IMR-90 (cell line): ENCODE data around the gene CACNA2D1. TPM values are rescaled to one million over a fixed set of nuclear protein-coding genes. Genes with fewer than 3 reads are reported as not detected.
A peak's percentile ranks its signal among the peaks of the same experiment; 100 is the strongest.

Experiments
- ATAC-seq: fragments of 200-7000 bp; cut with Tn5 transposase; 2 replicates; pipeline ENCODE4 v1.9.1; 2020; ENCODE audit warnings: low read depth, mild to moderate bottlenecking, moderate library complexity
- BruUV-seq: library from RNA; stranded (reverse); fragments of 400-500 nt; replicated peaks from 2 replicates; lab custom pipeline; 2021; lab: Mats Ljungman, UMichigan
- CTCF ChIA-PET: fragments of 300-600 bp; formaldehyde crosslinking; extraction: SDS; loops from one replicate; lab custom pipeline; 2021; ENCODE audit warnings: antibody characterized with exemption; lab: Yijun Ruan, JAX
- POLR2A ChIA-PET: fragments of 300-600 bp; sonication (Branson Sonifier 250); formaldehyde crosslinking; loops from one replicate; lab custom pipeline; 2022; ENCODE audit warnings: antibody characterized with exemption; ENCODE audit not compliant: unreplicated experiment; lab: Charles Lee
- DNase-seq: peaks from one replicate; pipeline ENCODE4 v3.0.0; 2013
- H2AFZ ChIP-seq: replicated peaks from 2 replicates; pipeline ENCODE3; 2013; ENCODE audit warnings: low read length, mild to moderate bottlenecking; ENCODE audit not compliant: poor library complexity
- H2AK5ac ChIP-seq: 2 replicates; pipeline ENCODE4 v1.6.1; 2013; ENCODE audit warnings: low read depth, low read length, inconsistent platforms
- H2AK9ac ChIP-seq: replicated peaks from 2 replicates; pipeline ENCODE3; 2013; ENCODE audit warnings: mild to moderate bottlenecking, low read depth, low read length, moderate library complexity; ENCODE audit not compliant: poor library complexity
- H2BK120ac ChIP-seq: 2 replicates; pipeline ENCODE4 v1.6.1; 2013; ENCODE audit warnings: low read depth, low read length, inconsistent platforms
- H2BK15ac ChIP-seq: 3 replicates; pipeline ENCODE4 v1.6.1; 2013; ENCODE audit warnings: low read depth, low read length, inconsistent platforms
- H2BK20ac ChIP-seq: 2 replicates; pipeline ENCODE4 v1.6.1; 2013; ENCODE audit warnings: low read depth, mild to moderate bottlenecking, inconsistent platforms, low read length, moderate library complexity
- H2BK5ac ChIP-seq: 2 replicates; pipeline ENCODE4 v1.6.1; 2013; ENCODE audit warnings: mild to moderate bottlenecking, low read depth, low read length, inconsistent platforms; ENCODE audit not compliant: poor library complexity, severe bottlenecking
- H3K14ac ChIP-seq: replicated peaks from 2 replicates; pipeline ENCODE4 v1.6.1; 2013; ENCODE audit warnings: low read depth, low read length, inconsistent platforms
- H3K18ac ChIP-seq: 2 replicates; pipeline ENCODE4 v1.6.1; 2013; ENCODE audit warnings: low read depth, low read length, control low read depth
- H3K23ac ChIP-seq: 2 replicates; pipeline ENCODE4 v1.6.1; 2013; ENCODE audit warnings: low read depth, low read length, inconsistent platforms
- H3K27ac ChIP-seq: 2 replicates; pipeline ENCODE4 v1.5.1; 2013; ENCODE audit warnings: mild to moderate bottlenecking, control low read depth, low read length; ENCODE audit not compliant: insufficient read depth
- H3K27me3 ChIP-seq: 2 replicates; pipeline ENCODE4 v1.6.1; 2013; ENCODE audit warnings: low read length; ENCODE audit not compliant: control insufficient read depth, insufficient read depth
- H3K36me3 ChIP-seq: 2 replicates; pipeline ENCODE4 v1.6.1; 2013; ENCODE audit warnings: low read length, mixed read lengths; ENCODE audit not compliant: control insufficient read depth, insufficient read depth
- H3K4ac ChIP-seq: 2 replicates; pipeline ENCODE4 v1.6.1; 2013; ENCODE audit warnings: low read depth, low read length, inconsistent platforms
- H3K4me1 ChIP-seq: 2 replicates; pipeline ENCODE4 v1.6.1; 2013; ENCODE audit warnings: low read length, mixed read lengths; ENCODE audit not compliant: control insufficient read depth, insufficient read depth
- H3K4me2 ChIP-seq: 2 replicates; pipeline ENCODE4 v1.6.1; 2013; ENCODE audit warnings: low read depth, mild to moderate bottlenecking, control low read depth, low read length, moderate library complexity
- H3K4me3 ChIP-seq: 2 replicates; pipeline ENCODE4 v1.5.1; 2013; ENCODE audit warnings: low read depth, mild to moderate bottlenecking, control low read depth, low read length, moderate library complexity; ENCODE audit not compliant: insufficient read depth
- H3K56ac ChIP-seq: 2 replicates; pipeline ENCODE4 v1.6.1; 2013; ENCODE audit warnings: low read length, inconsistent platforms; ENCODE audit not compliant: insufficient read depth; ENCODE audit errors: extremely low read depth
- H3K79me1 ChIP-seq, 2 experiments: 2 replicates each; pipeline ENCODE4 v1.6.1; 2013; ENCODE audit warnings: low read length in 2 of 2, inconsistent platforms in 1 of 2, low read depth in 1 of 2
- H3K9ac ChIP-seq: 2 replicates; pipeline ENCODE4 v1.6.1; 2013; ENCODE audit warnings: low read depth, low read length, control low read depth
- H3K9me1 ChIP-seq: 2 replicates; pipeline ENCODE4 v1.6.1; 2013; ENCODE audit warnings: low read length, inconsistent platforms; ENCODE audit not compliant: insufficient read depth
- H3K9me3 ChIP-seq: 2 replicates; pipeline ENCODE4 v1.6.1; 2013; ENCODE audit warnings: low read length; ENCODE audit not compliant: control insufficient read depth, insufficient read depth
- H4K20me1 ChIP-seq: 2 replicates; pipeline ENCODE4 v1.6.1; 2013; ENCODE audit warnings: low read length, inconsistent platforms; ENCODE audit not compliant: insufficient read depth
- H4K5ac ChIP-seq: 2 replicates; pipeline ENCODE4 v1.6.1; 2013; ENCODE audit warnings: mild to moderate bottlenecking, low read depth, low read length, control low read depth
- H4K8ac ChIP-seq, 2 experiments: 2 replicates each; pipeline ENCODE4 v1.6.1; 2013; ENCODE audit warnings: low read depth in 2 of 2, low read length in 2 of 2, control low read depth in 1 of 2, inconsistent platforms in 1 of 2
- H4K91ac ChIP-seq: 2 replicates; pipeline ENCODE4 v1.6.1; 2013; ENCODE audit warnings: low read depth, low read length, inconsistent platforms; ENCODE audit not compliant: insufficient read depth
- BHLHE40 ChIP-seq: fragments of 150-350 bp; IDR thresholded peaks from 2 replicates; pipeline ENCODE4 v1.6.1; 2016; ENCODE audit warnings: mild to moderate bottlenecking, low read depth, low read length
- CEBPB ChIP-seq: IDR thresholded peaks from 2 replicates; pipeline ENCODE4 v1.6.1; 2012; ENCODE audit warnings: low read depth, low read length, improper control_type of control experiment
- CHD1 ChIP-seq: IDR thresholded peaks from 2 replicates; pipeline ENCODE4 v1.6.1; 2012; ENCODE audit warnings: low read depth, low read length, improper control_type of control experiment
- CTCF ChIP-seq: conservative IDR thresholded peaks from 2 replicates; pipeline ENCODE4 v1.5.1; 2012; ENCODE audit warnings: mild to moderate bottlenecking, low read depth, low read length, improper control_type of control experiment
- ELK1 ChIP-seq: fragments of 150-350 bp; IDR thresholded peaks from 2 replicates; pipeline ENCODE4 v1.6.1; 2016; ENCODE audit warnings: low read depth, mild to moderate bottlenecking, low read length, moderate library complexity, borderline replicate concordance
- FOS ChIP-seq: fragments of 150-350 bp; IDR thresholded peaks from 2 replicates; pipeline ENCODE4 v1.6.1; 2016; ENCODE audit warnings: low read depth, low read length
- MAZ ChIP-seq: IDR thresholded peaks from 2 replicates; pipeline ENCODE4 v1.6.1; 2012; ENCODE audit warnings: low read depth, mild to moderate bottlenecking, low read length, improper control_type of control experiment, moderate library complexity, borderline replicate concordance
- MXI1 ChIP-seq: IDR thresholded peaks from 2 replicates; pipeline ENCODE4 v1.6.1; 2012; ENCODE audit warnings: low read depth, mild to moderate bottlenecking, low read length, moderate library complexity, borderline replicate concordance
- NFE2L2 ChIP-seq: fragments of 150-350 bp; IDR thresholded peaks from 2 replicates; pipeline ENCODE4 v1.6.1; 2016; ENCODE audit warnings: low read depth, mild to moderate bottlenecking, low read length
- POLR2A ChIP-seq: IDR thresholded peaks from 2 replicates; pipeline ENCODE4 v1.6.1; 2012; ENCODE audit warnings: mild to moderate bottlenecking, low read depth, low read length
- RCOR1 ChIP-seq: IDR thresholded peaks from 2 replicates; pipeline ENCODE4 v1.6.1; 2012; ENCODE audit warnings: mild to moderate bottlenecking, low read length, improper control_type of control experiment; ENCODE audit not compliant: insufficient replicate concordance
- RFX5 ChIP-seq: IDR thresholded peaks from 2 replicates; pipeline ENCODE4 v1.8.0; 2012; ENCODE audit warnings: low read depth, mild to moderate bottlenecking, low read length, moderate library complexity
- USF2 ChIP-seq: fragments of 150-350 bp; IDR thresholded peaks from 2 replicates; pipeline ENCODE4 v1.6.1; 2017; ENCODE audit warnings: mild to moderate bottlenecking, antibody characterized with exemption, low read length, low read depth
- whole genome bisulfite sequencing, 2 experiments: methylation state at CpG; one replicate each; pipeline versions ENCODE4 v1.1.5 to v1.1.7; 2013; ENCODE audit warnings: missing lambda C conversion rate in 2 of 2; ENCODE audit not compliant: insufficient read length in 1 of 2; ENCODE audit errors: extremely low coverage in 2 of 2; 5-methylcytosine and 5-hydroxymethylcytosine counted together
- dilution Hi-C: fragments of 300-500 bp; cut with HindIII; formaldehyde crosslinking; loops from one replicate; pipeline ENCODE4 v1.14.3; 2018; ENCODE audit warnings: low sequenced_read_pairs; ENCODE audit not compliant: unreplicated experiment
- in situ Hi-C: fragments of 300-500 bp; cut with MboI; formaldehyde crosslinking; loops from 3 replicates; pipeline ENCODE4 v1.14.3; 2019; ENCODE audit warnings: low sequenced_read_pairs, inconsistent platforms, mixed read lengths
- intact Hi-C: fragments of 100-400 bp; cut with micrococcal nuclease; formaldehyde crosslinking; loops from 2 replicates; pipeline ENCODE4 v1.10.0; 2022
- polyA plus RNA-seq, 3 experiments: library from polyadenylated mRNA; depleted of rRNA; stranded (reverse); fragments of >200 nt; gene quantifications; 2 replicates each; pipeline ENCODE4 v1.2.3, GENCODE V29; 2012; ENCODE audit warnings: low replicate concordance in 1 of 3
- total RNA-seq: library from RNA; depleted of rRNA; stranded (reverse); fragments of >200 nt; gene quantifications from 2 replicates; pipeline ENCODE4 v1.2.3, GENCODE V29; 2012

The CACNA2D1 gene
- total and polyA plus RNA-seq, 2 of the 4 experiments (the other 2 are of a cell fraction): 5.8 to 21.9 TPM

- Histone ChIP-seq H2BK20ac (peak overlapping the region; percentile 86; the same call in 1 of the 2 replicates), H3K9me1 (0 out of 2 replicates have a peak, but pooled peaks cover 2% of the 10 kb centered on the region), H2AK9ac (no peak overlapping the region), H3K4me3 (no peak overlapping the region), H3K9me3 (no peaks in the 10 kb centered on the region), H2BK5ac (peak overlapping the region; percentile 93), H3K4me2 (peak overlapping the region; percentile 69; the same call in 1 of the 2 replicates), H3K9ac (no peak overlapping the region), H3K23ac (0 out of 2 replicates have a peak overlapping the region, but pooled peaks have one; percentile 64), H3K18ac (peak overlapping the region; percentile 91; the same call in 1 of the 2 replicates), H3K36me3 (no peaks in the 10 kb centered on the region), H3K14ac (peak overlapping the region; percentile 88), H3K27me3 (no peaks in the 10 kb centered on the region), H2BK15ac (no peak overlapping the region; the same call in 2 of the 3 replicates), H4K5ac (no peak overlapping the region), H3K4me1 (no peaks in the 10 kb centered on the region; the same call in 1 of the 2 replicates), H3K56ac (no peak overlapping the region), H3K27ac (no peak overlapping the region), H3K4ac (peak overlapping the region; percentile 60; the same call in 1 of the 2 replicates), H4K20me1 (no peaks in the 10 kb centered on the region), H2AFZ (no peak overlapping the region), H4K8ac (peak overlapping the region in 1 of 2 experiments; percentile 38; a peak in 2 of 4 replicates), H2AK5ac (0 out of 2 replicates have a peak overlapping the region, but pooled peaks have one; percentile 54), H4K91ac (no peak overlapping the region), H3K79me1 (peaks cover 4 to 6% of the 10 kb centered on the region in 2 experiments; a peak in 1 of 4 replicates), H2BK120ac (peak overlapping the region; percentile 86)
- peak; percentile 62 for ATAC-seq
- DNase-seq: peak; percentile 91
- no TSS peak for BruUV-seq
- no CpG with 5 or more reads among the region's 3 CpGs for WGBS, 2 experiments
- POLR2A ChIA-PET: interaction anchor here (0.6 kb wide), 3 partner anchors 33 to 42 kb away, joined by 3 to 4 read pairs (median 4); no protein-coding TSS in a partner anchor
- CTCF ChIA-PET: no interaction called here
- intact Hi-C loops (no loop called here), in situ Hi-C loops (no loop called here), dilution Hi-C loops (no loop called here)
- TF ChIP-seq CTCF (no peak), NFE2L2 (no peak), CHD1 (no peak), RFX5 (no peak), FOS (peak; percentile 78), BHLHE40 (peak; percentile 69; the same call in 1 of the 2 replicates), ELK1 (no peak), MAZ (no peak), POLR2A (no peak), MXI1 (no peak), CEBPB (no peak), RCOR1 (no peak), USF2 (no peak)
Measured at GRCh38 chr7:82105463-82105862, 338.1 kb downstream of the CACNA2D1 start.
